Measurements from ENCODE around the gene SCAMP4. TPM values are rescaled to one million over a fixed set of nuclear protein-coding genes. Genes with fewer than 3 reads are reported as not detected.

SCAMP4 gene
- total RNA-seq, 1 experiment from 2014 or later = 69.0 TPM

GRCh38 chr19:1875646-1876495, 29.3 kb upstream of the SCAMP4 start:
- H3K79me2 ChIP-seq (ENCODE audit: insufficient read depth, low read length) = peaks cover 9% of the 10 kb centered on the region; the same call in 1 of the 2 replicates
- DNase-seq = peak; percentile 91

More at GRCh38 chr19:1875646-1876495, 29.3 kb upstream of the SCAMP4 start:
- TF ChIP-seq, protein P1, sequence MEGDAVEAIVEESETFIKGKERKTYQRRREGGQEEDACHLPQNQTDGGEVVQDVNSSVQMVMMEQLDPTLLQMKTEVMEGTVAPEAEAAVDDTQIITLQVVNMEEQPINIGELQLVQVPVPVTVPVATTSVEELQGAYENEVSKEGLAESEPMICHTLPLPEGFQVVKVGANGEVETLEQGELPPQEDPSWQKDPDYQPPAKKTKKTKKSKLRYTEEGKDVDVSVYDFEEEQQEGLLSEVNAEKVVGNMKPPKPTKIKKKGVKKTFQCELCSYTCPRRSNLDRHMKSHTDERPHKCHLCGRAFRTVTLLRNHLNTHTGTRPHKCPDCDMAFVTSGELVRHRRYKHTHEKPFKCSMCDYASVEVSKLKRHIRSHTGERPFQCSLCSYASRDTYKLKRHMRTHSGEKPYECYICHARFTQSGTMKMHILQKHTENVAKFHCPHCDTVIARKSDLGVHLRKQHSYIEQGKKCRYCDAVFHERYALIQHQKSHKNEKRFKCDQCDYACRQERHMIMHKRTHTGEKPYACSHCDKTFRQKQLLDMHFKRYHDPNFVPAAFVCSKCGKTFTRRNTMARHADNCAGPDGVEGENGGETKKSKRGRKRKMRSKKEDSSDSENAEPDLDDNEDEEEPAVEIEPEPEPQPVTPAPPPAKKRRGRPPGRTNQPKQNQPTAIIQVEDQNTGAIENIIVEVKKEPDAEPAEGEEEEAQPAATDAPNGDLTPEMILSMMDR (conservative IDR thresholded peaks at IDR 0.05) = no peak; the same call in 2 of the 3 replicates
- H3K27ac ChIP-seq (ENCODE audit: insufficient read length, low read depth, low read length) = no peak overlapping the region
- no peaks in the 10 kb centered on the region for H3K27me3 ChIP-seq (ENCODE audit: insufficient read depth, low read length)
- H3K27ac Mint-ChIP-seq = peak overlapping the region in 2 of 3 experiments; percentile 82 to 95; a peak in 5 of 7 replicates
- H3K4me1 ChIP-seq (ENCODE audit: insufficient read depth, low read length) = no peaks in the 10 kb centered on the region; the same call in 1 of the 2 replicates
- H3K18ac ChIP-seq (ENCODE audit: insufficient read length, low read depth, low read length) = peak overlapping the region; percentile 71
- H3K4me2 ChIP-seq (ENCODE audit: insufficient read depth, insufficient read length, low read length) = peak overlapping the region; percentile 85
- H3T11ph ChIP-seq (ENCODE audit: low read length) = no peak overlapping the region
- H3K9ac ChIP-seq (ENCODE audit: extremely low read depth, insufficient read length, low read length) = peak overlapping the region; percentile 78
- H2AK5ac ChIP-seq (ENCODE audit: insufficient read length, low read length) = no peak overlapping the region
- H3K9me3 ChIP-seq (ENCODE audit: control insufficient read depth, low read depth, low read length) = no peaks in the 10 kb centered on the region
- no peak overlapping the region for H4K91ac ChIP-seq (ENCODE audit: insufficient read length, low read depth, low read length)
- H3K56ac ChIP-seq (ENCODE audit: insufficient read length, low read depth, low read length) = no peak overlapping the region
- whole genome bisulfite sequencing (ENCODE audit: extremely low coverage, insufficient read length, low lambda C conversion rate) = no CpG with 5 or more reads among the region's 87 CpGs
- H3K36me3 Mint-ChIP-seq (ENCODE audit: insufficient read depth in 1 of 3, low read depth in 3 of 3) = peaks cover 0 to 6% (median 0%) of the 10 kb centered on the region in 3 experiments; a peak in 2 of 7 replicates
- H3K23ac ChIP-seq (ENCODE audit: insufficient read length, low read depth, low read length) = no peak overlapping the region
- no peak overlapping the region for H2BK20ac ChIP-seq (ENCODE audit: low read depth, low read length, poor library complexity, severe bottlenecking)
- peaks cover 10% of the 10 kb centered on the region for H3K79me1 ChIP-seq (ENCODE audit: insufficient read depth, low read depth, low read length, poor library complexity, severe bottlenecking)
- H3K14ac ChIP-seq (ENCODE audit: insufficient read depth, low read length) = peak overlapping the region; percentile 79
- no peak overlapping the region for H4K5ac ChIP-seq (ENCODE audit: insufficient read length, low read depth, low read length)
- H3K9me3 Mint-ChIP-seq = no peaks in the 10 kb centered on the region
- no peaks in the 10 kb centered on the region for H3K27me3 Mint-ChIP-seq (ENCODE audit: low read depth)
- no peak overlapping the region for H4K8ac ChIP-seq (replicated peaks; ENCODE audit: insufficient read length, low read depth, low read length)
- no peak overlapping the region for H2BK15ac ChIP-seq (ENCODE audit: low read depth, low read length)
- no peak overlapping the region for H2BK120ac ChIP-seq (ENCODE audit: low read depth, low read length, poor library complexity, severe bottlenecking)
- no peak overlapping the region for H2BK12ac ChIP-seq (ENCODE audit: insufficient read length, low read depth, low read length)
- H2AFZ ChIP-seq (ENCODE audit: low read length) = no peak overlapping the region
- no peak overlapping the region for H3K4ac ChIP-seq (ENCODE audit: low read depth, low read length)
- no peaks in the 10 kb centered on the region for H4K20me1 ChIP-seq (ENCODE audit: control insufficient read depth, insufficient read depth, insufficient read length)
- peaks cover 14 to 15% of the 10 kb centered on the region in 2 experiments for H3K4me1 Mint-ChIP-seq
- no peak overlapping the region for H2BK5ac ChIP-seq (ENCODE audit: insufficient read length, low read length)
- H3K4me3 Mint-ChIP-seq = peak overlapping the region; percentile 98 to 99
- peaks cover 21% of the 10 kb centered on the region for H3K23me2 ChIP-seq (ENCODE audit: insufficient read length, low read depth, low read length, poor library complexity, severe bottlenecking)

Data from H9 (cell line).